Stimulated activated CD4-positive, alpha-beta T cell treated with anti-CD3 and anti-CD28 coated beads, Interleukin-4, amount 100 ng/mL, for 24 hours (primary cell): ENCODE measurements around the gene NLRP12.
"Not testable (repeated sequence)": the region's sequence is repeated elsewhere in the genome, so short reads cannot be mapped to it uniquely, and the experiment has no call there.

Experiments
- DNase-seq: peaks from one replicate; pipeline ENCODE4 v3.0.0-alpha.2; 2020

NLRP12 gene

GRCh38 chr19:53774491-53774890 is 49.6 kb downstream of the NLRP12 start:
- not testable (repeated sequence) for DNase-seq

- no peak for DNase-seq
These were observed 50.1 kb downstream of the NLRP12 start for GRCh38 chr19:53773999-53774398.

- peak; percentile 60 for DNase-seq
These were observed 51.2 kb downstream of the NLRP12 start for GRCh38 chr19:53772943-53773342.

- DNase-seq = no peak
These were observed 53.0 kb downstream of the NLRP12 start for GRCh38 chr19:53771144-53771543.

- not testable (repeated sequence) for DNase-seq
These were observed 54.3 kb downstream of the NLRP12 start for GRCh38 chr19:53769696-53770309.

GRCh38 chr19:53768401-53768800 is 55.7 kb downstream of the NLRP12 start:
- no peak for DNase-seq

- DNase-seq = not testable (repeated sequence)
These were observed 65.1 kb downstream of the NLRP12 start for GRCh38 chr19:53758991-53759390.
